RWPE1 (cell line): ENCODE data around the gene PIK3R2.
A peak's percentile ranks its signal among the peaks of the same experiment; 100 is the strongest.

Experiments used
- CTCF ChIA-PET: fragments of 350-600 bp; sonication (Branson Sonifier 250); formaldehyde crosslinking; extraction: SDS; loops from one replicate; lab custom pipeline; 2021; lab: Yijun Ruan, JAX
- POLR2A ChIA-PET: fragments of 400-600 bp; formaldehyde crosslinking; extraction: SDS; loops from one replicate; lab custom pipeline; 2020; ENCODE audit warnings: antibody characterized with exemption; ENCODE audit not compliant: low non-redundant PET; lab: Yijun Ruan, JAX
- DNase-seq: peaks from one replicate; pipeline ENCODE4 v3.0.0; 2012; ENCODE audit warnings: low spot score
- H3K27ac ChIP-seq: fragments of 450-650 bp; 2 replicates; pipeline ENCODE4 v1.5.1; 2017
- CTCF ChIP-seq: fragments of 450-650 bp; conservative IDR thresholded peaks from 2 replicates; pipeline ENCODE4 v1.5.1; 2017; ENCODE audit warnings: low read depth, mild to moderate bottlenecking

PIK3R2 gene

GRCh38 chr19:18122424-18122823 lies 30.5 kb upstream of the PIK3R2 start:
- ChIA-PET POLR2A (interaction anchor here (0.6 kb wide), 1 partner anchor 20 kb away, joined by 4 read pairs; no protein-coding TSS in a partner anchor), CTCF (interaction anchor here (0.6 kb wide), 2 partner anchors 376 to 424 kb away, joined by 3 to 4 read pairs; no protein-coding TSS in a partner anchor)
- TF ChIP-seq CTCF = no peak
- DNase-seq = no peak
- H3K27ac ChIP-seq = no peak overlapping the region

GRCh38 chr19:18122860-18123795 lies 29.8 kb upstream of the PIK3R2 start:
- TF ChIP-seq CTCF = no peak
- ChIA-PET POLR2A (interaction anchor here (0.6 kb wide), 1 partner anchor 20 kb away, joined by 4 read pairs; no protein-coding TSS in a partner anchor), CTCF (interaction anchor here (0.6 kb wide), 2 partner anchors 377 to 424 kb away, joined by 3 to 4 read pairs; no protein-coding TSS in a partner anchor)
- DNase-seq = no peak
- no peak overlapping the region for H3K27ac ChIP-seq

- CTCF ChIA-PET = no interaction called here
- POLR2A ChIA-PET = no interaction called here
- no peak for DNase-seq
- TF ChIP-seq CTCF = no peak
- no peak overlapping the region for H3K27ac ChIP-seq
Observed at GRCh38 chr19:18123819-18124218, 29.1 kb upstream of the PIK3R2 start.

GRCh38 chr19:18126097-18126496 lies 26.9 kb upstream of the PIK3R2 start:
- TF ChIP-seq CTCF = no peak
- H3K27ac ChIP-seq = peak overlapping the region; percentile 26
- ChIA-PET POLR2A (no interaction called here), CTCF (no interaction called here)
- DNase-seq = no peak

- POLR2A ChIA-PET = no interaction called here
- DNase-seq = no peak
- H3K27ac ChIP-seq = peak overlapping the region; percentile 24; the same call in 1 of the 2 replicates
- CTCF ChIA-PET = interaction anchor here (0.7 to 0.8 kb wide), 2 partner anchors 133 to 338 kb away, joined by 3 to 4 read pairs; no protein-coding TSS in a partner anchor
- no peak for TF ChIP-seq CTCF
Observed at GRCh38 chr19:18128044-18128443, 24.9 kb upstream of the PIK3R2 start.

- no peak for DNase-seq
- TF ChIP-seq CTCF = no peak
- ChIA-PET CTCF (interaction anchor here (0.8 kb wide), 1 partner anchor 337 kb away, joined by 4 read pairs; no protein-coding TSS in a partner anchor), POLR2A (no interaction called here)
- peak overlapping the region; percentile 29 for H3K27ac ChIP-seq
Observed at GRCh38 chr19:18128805-18129204, 24.2 kb upstream of the PIK3R2 start.
